ENCODE measurements around the gene GYS2.

Gene GYS2

GRCh38 chr12:21551841-21552465, 52.7 kb downstream of the GYS2 start:
- DNase-seq, result no peak

- no peak for DNase-seq
These were observed 57.2 kb downstream of the GYS2 start for GRCh38 chr12:21547437-21547836.

- no peak for DNase-seq
These were observed 57.9 kb downstream of the GYS2 start for GRCh38 chr12:21546716-21547115.

GRCh38 chr12:21545557-21545956, 59.1 kb downstream of the GYS2 start:
- no peak for DNase-seq

- no peak for DNase-seq
These were observed 61.5 kb downstream of the GYS2 start for GRCh38 chr12:21543151-21543550.

- no peak for DNase-seq
These were observed 62.2 kb downstream of the GYS2 start for GRCh38 chr12:21542403-21542802.

- DNase-seq, result no peak
These were observed 62.9 kb downstream of the GYS2 start for GRCh38 chr12:21541773-21542172.

GRCh38 chr12:21539797-21540196, 64.8 kb downstream of the GYS2 start:
- DNase-seq, result no peak

GRCh38 chr12:21538061-21538653, 66.5 kb downstream of the GYS2 start:
- DNase-seq, result no peak

- DNase-seq, result no peak
These were observed 75.2 kb downstream of the GYS2 start for GRCh38 chr12:21529456-21529855.

- DNase-seq, result no peak
These were observed 75.7 kb downstream of the GYS2 start for GRCh38 chr12:21528953-21529352.

GRCh38 chr12:21527451-21528180, 77.0 kb downstream of the GYS2 start:
- peak; percentile 52 for DNase-seq

GRCh38 chr12:21526721-21527345, 77.8 kb downstream of the GYS2 start:
- DNase-seq, result no peak

- no peak for DNase-seq
These were observed 78.6 kb downstream of the GYS2 start, which contains the start of gene SPX for GRCh38 chr12:21526053-21526452. TSS of gene SPX (plus strand) at chr12:21526296. CDS start at chr12:21526473, 177 bp downstream.

GRCh38 chr12:21523148-21523547, 81.5 kb downstream of the GYS2 start:
- no peak for DNase-seq

GRCh38 chr12:21521541-21521940, 83.1 kb downstream of the GYS2 start:
- DNase-seq, result no peak

GRCh38 chr12:21518451-21518850, 86.2 kb downstream of the GYS2 start:
- no peak for DNase-seq

GRCh38 chr12:21516281-21516680, 88.4 kb downstream of the GYS2 start:
- DNase-seq, result no peak

- DNase-seq, result no peak
These were observed 94.9 kb downstream of the GYS2 start for GRCh38 chr12:21509768-21510167.

- DNase-seq, result no peak
These were observed 96.8 kb downstream of the GYS2 start for GRCh38 chr12:21507849-21508248.

GRCh38 chr12:21505888-21506287, 98.8 kb downstream of the GYS2 start:
- no peak for DNase-seq

- no peak for DNase-seq
These were observed 101.8 kb downstream of the GYS2 start for GRCh38 chr12:21502872-21503271.

- DNase-seq, result peak; percentile 41
These were observed 102.5 kb downstream of the GYS2 start for GRCh38 chr12:21502164-21502496.
